ENCODE measurements around the gene BRWD1. TPM values are rescaled to one million over a fixed set of nuclear protein-coding genes. Genes with fewer than 3 reads are reported as not detected.

The BRWD1 gene
- total and polyA plus RNA-seq, 2 experiments from 2014 or later, result 35.2 to 75.5 TPM

DNA sequence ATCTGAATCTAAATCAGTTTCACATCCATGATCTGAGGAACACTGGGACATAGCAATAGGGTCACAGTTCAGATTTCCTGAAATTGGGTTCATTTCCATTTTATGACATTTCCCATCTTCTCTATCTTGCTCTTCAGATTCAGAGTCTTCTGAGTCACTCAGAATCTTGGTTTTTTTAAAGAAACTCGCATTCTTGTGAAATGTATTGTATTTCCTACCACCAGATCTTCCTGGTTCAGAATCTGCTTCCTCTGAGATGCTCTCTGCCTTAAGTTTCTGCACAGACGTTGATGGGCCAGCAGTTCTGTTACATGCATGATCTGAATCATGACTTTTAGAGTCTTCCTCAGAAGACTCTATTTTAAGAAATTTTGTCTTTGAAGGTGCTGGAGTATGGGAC is 114.6 kb downstream of the BRWD1 start:
- H3K36me3 ChIP-seq (ENCODE audit: insufficient read depth), result peaks cover 42% of the 10 kb centered on the region

More for the DNA sequence above, 114.6 kb downstream of the BRWD1 start:
- Histone ChIP-seq H3K4me2 (no peak overlapping the region), H3K27me3 (ENCODE audit: insufficient read depth) (no peaks in the 10 kb centered on the region), H4K20me1 (replicated peaks; ENCODE audit: insufficient read depth) (no peaks in the 10 kb centered on the region), H3K27ac (ENCODE audit: low read depth) (no peak overlapping the region), H3K79me2 (replicated peaks; ENCODE audit: insufficient read depth) (no peaks in the 10 kb centered on the region), H3K4me1 (ENCODE audit: insufficient read depth) (no peaks in the 10 kb centered on the region), H3F3A (replicated peaks; ENCODE audit: low read depth) (no peaks in the 10 kb centered on the region; the same call in 1 of the 2 replicates), H3K9me2 (ENCODE audit: insufficient read depth) (no peaks in the 10 kb centered on the region), H3K4me3 (no peak overlapping the region), H2AFZ (no peak overlapping the region)
- ATAC-seq (no peak), DNase-seq (ENCODE audit: low spot score) (no peak)
- Mint-ChIP-seq H3K27me3 (ENCODE audit: insufficient read depth, low read depth, poor library complexity) (no peaks in the 10 kb centered on the region), H3K27ac (no peak overlapping the region), H3K9me3 (no peaks in the 10 kb centered on the region), H3K4me1 (no peaks in the 10 kb centered on the region), H3K36me3 (ENCODE audit: low read depth) (peaks cover 61% of the 10 kb centered on the region), H3K4me3 (no peak overlapping the region)
- TF ChIP-seq ETS1 (IDR thresholded peaks at IDR 0.05) (no peak), ZNF331 (CRISPR knock-in tag; IDR thresholded peaks at IDR 0.05; ENCODE audit: low read depth) (no peak), EZH2phosphoT487 (IDR thresholded peaks at IDR 0.05; ENCODE audit: unreplicated experiment) (no peak), CREB1 (CRISPR knock-in tag; IDR thresholded peaks at IDR 0.05; ENCODE audit: low read depth) (no peak), POLR2AphosphoS5 (IDR thresholded peaks at IDR 0.05; ENCODE audit: low read depth) (no peak), STAT1 (IDR thresholded peaks at IDR 0.05; ENCODE audit: unreplicated experiment) (no peak)
- TF ChIP-seq, protein P1, sequence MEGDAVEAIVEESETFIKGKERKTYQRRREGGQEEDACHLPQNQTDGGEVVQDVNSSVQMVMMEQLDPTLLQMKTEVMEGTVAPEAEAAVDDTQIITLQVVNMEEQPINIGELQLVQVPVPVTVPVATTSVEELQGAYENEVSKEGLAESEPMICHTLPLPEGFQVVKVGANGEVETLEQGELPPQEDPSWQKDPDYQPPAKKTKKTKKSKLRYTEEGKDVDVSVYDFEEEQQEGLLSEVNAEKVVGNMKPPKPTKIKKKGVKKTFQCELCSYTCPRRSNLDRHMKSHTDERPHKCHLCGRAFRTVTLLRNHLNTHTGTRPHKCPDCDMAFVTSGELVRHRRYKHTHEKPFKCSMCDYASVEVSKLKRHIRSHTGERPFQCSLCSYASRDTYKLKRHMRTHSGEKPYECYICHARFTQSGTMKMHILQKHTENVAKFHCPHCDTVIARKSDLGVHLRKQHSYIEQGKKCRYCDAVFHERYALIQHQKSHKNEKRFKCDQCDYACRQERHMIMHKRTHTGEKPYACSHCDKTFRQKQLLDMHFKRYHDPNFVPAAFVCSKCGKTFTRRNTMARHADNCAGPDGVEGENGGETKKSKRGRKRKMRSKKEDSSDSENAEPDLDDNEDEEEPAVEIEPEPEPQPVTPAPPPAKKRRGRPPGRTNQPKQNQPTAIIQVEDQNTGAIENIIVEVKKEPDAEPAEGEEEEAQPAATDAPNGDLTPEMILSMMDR (conservative IDR thresholded peaks at IDR 0.05; ENCODE audit: low read depth in 2 of 2), result no peak
- TF ChIP-seq, protein P2, sequence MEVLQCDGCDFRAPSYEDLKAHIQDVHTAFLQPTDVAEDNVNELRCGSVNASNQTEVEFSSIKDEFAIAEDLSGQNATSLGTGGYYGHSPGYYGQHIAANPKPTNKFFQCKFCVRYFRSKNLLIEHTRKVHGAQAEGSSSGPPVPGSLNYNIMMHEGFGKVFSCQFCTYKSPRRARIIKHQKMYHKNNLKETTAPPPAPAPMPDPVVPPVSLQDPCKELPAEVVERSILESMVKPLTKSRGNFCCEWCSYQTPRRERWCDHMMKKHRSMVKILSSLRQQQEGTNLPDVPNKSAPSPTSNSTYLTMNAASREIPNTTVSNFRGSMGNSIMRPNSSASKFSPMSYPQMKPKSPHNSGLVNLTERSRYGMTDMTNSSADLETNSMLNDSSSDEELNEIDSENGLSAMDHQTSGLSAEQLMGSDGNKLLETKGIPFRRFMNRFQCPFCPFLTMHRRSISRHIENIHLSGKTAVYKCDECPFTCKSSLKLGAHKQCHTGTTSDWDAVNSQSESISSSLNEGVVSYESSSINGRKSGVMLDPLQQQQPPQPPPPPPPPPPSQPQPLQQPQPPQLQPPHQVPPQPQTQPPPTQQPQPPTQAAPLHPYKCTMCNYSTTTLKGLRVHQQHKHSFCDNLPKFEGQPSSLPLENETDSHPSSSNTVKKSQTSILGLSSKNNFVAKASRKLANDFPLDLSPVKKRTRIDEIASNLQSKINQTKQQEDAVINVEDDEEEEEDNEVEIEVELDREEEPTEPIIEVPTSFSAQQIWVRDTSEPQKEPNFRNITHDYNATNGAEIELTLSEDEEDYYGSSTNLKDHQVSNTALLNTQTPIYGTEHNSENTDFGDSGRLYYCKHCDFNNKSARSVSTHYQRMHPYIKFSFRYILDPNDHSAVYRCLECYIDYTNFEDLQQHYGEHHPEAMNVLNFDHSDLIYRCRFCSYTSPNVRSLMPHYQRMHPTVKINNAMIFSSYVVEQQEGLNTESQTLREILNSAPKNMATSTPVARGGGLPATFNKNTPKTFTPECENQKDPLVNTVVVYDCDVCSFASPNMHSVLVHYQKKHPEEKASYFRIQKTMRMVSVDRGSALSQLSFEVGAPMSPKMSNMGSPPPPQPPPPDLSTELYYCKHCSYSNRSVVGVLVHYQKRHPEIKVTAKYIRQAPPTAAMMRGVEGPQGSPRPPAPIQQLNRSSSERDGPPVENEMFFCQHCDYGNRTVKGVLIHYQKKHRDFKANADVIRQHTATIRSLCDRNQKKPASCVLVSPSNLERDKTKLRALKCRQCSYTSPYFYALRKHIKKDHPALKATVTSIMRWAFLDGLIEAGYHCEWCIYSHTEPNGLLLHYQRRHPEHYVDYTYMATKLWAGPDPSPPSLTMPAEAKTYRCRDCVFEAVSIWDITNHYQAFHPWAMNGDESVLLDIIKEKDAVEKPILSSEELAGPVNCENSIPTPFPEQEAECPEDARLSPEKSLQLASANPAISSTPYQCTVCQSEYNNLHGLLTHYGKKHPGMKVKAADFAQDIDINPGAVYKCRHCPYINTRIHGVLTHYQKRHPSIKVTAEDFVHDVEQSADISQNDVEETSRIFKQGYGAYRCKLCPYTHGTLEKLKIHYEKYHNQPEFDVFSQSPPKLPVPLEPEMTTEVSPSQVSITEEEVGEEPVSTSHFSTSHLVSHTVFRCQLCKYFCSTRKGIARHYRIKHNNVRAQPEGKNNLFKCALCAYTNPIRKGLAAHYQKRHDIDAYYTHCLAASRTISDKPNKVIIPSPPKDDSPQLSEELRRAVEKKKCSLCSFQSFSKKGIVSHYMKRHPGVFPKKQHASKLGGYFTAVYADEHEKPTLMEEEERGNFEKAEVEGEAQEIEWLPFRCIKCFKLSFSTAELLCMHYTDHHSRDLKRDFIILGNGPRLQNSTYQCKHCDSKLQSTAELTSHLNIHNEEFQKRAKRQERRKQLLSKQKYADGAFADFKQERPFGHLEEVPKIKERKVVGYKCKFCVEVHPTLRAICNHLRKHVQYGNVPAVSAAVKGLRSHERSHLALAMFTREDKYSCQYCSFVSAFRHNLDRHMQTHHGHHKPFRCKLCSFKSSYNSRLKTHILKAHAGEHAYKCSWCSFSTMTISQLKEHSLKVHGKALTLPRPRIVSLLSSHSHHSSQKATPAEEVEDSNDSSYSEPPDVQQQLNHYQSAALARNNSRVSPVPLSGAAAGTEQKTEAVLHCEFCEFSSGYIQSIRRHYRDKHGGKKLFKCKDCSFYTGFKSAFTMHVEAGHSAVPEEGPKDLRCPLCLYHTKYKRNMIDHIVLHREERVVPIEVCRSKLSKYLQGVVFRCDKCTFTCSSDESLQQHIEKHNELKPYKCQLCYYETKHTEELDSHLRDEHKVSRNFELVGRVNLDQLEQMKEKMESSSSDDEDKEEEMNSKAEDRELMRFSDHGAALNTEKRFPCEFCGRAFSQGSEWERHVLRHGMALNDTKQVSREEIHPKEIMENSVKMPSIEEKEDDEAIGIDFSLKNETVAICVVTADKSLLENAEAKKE (CRISPR knock-in tag; IDR thresholded peaks at IDR 0.05), result no peak

All from GM23338 (cell line).